ENCODE measurements around the gene RASSF1.

DNA sequence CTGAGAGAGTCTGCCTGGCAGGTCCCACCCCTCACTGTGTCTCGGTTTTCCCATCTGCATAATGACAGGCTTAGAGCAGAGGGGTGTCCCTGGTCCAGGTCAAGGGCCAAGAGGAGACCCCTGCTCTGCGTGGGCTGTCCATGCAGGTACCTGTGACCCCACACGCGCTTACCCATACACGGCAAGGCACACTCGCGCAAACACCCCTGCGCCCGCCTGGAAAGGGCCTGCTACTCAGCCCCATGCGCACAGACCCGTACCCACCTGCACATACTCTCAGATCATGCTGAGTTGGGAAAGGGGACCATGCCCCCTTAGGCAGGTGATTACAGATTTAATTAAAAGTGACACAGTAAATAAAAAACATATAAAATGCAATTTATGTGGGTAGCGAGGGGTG is 42.1 kb upstream of the RASSF1 start:
- TF ChIP-seq, protein P1, sequence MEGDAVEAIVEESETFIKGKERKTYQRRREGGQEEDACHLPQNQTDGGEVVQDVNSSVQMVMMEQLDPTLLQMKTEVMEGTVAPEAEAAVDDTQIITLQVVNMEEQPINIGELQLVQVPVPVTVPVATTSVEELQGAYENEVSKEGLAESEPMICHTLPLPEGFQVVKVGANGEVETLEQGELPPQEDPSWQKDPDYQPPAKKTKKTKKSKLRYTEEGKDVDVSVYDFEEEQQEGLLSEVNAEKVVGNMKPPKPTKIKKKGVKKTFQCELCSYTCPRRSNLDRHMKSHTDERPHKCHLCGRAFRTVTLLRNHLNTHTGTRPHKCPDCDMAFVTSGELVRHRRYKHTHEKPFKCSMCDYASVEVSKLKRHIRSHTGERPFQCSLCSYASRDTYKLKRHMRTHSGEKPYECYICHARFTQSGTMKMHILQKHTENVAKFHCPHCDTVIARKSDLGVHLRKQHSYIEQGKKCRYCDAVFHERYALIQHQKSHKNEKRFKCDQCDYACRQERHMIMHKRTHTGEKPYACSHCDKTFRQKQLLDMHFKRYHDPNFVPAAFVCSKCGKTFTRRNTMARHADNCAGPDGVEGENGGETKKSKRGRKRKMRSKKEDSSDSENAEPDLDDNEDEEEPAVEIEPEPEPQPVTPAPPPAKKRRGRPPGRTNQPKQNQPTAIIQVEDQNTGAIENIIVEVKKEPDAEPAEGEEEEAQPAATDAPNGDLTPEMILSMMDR (conservative IDR thresholded peaks at IDR 0.05; ENCODE audit: low read length): no peak
- TF ChIP-seq EZH2phosphoT487 (IDR thresholded peaks at IDR 0.05; ENCODE audit: borderline replicate concordance): no peak

All from Loucy (cell line).